ENCODE data around the gene GRB2. TPM values are rescaled to one million over a fixed set of nuclear protein-coding genes. Genes with fewer than 3 reads are reported as not detected.

The GRB2 gene
- total and polyA plus RNA-seq, 10 of the 15 experiments (the other 5 are each of a cell fraction or from before 2014, with no cell fraction given) = 113 to 268 (median 158) TPM

GRCh38 chr17:75340631-75341030 is 64.8 kb downstream of the GRB2 start:
- peaks cover 91% of the 10 kb centered on the region for H3K79me2 ChIP-seq (ENCODE audit: control insufficient read depth, insufficient read depth, low read length)
- ChIA-PET SMC1A (ENCODE audit: uncharacterized antibody, unreplicated experiment) (interaction anchor here (0.6 to 4.7 kb wide), 3 partner anchors 16 to 1969 kb away, joined by 3 to 54 read pairs (median 3); no protein-coding TSS in a partner anchor), CTCF (interaction anchor here (0.8 to 15.4 kb wide), 7 partner anchors 15 to 227 kb away, joined by 3 to 182 read pairs (median 3); no protein-coding TSS in a partner anchor), RAD21 (ENCODE audit: unreplicated experiment) (interaction anchor here (1.4 to 3.6 kb wide), 3 partner anchors 8 to 44 kb away, joined by 6 to 17 read pairs (median 8); no protein-coding TSS in a partner anchor), POLR2A (interaction anchor here (0.5 to 1.4 kb wide), 7 partner anchors 14 to 186 kb away, joined by 3 to 7 read pairs (median 4); no protein-coding TSS in a partner anchor)
- H3K36me3 ChIP-seq (ENCODE audit: control insufficient read depth in 2 of 2, insufficient read depth in 2 of 2, low read length in 1 of 2) = peaks cover 1 to 7% of the 10 kb centered on the region in 2 experiments; a peak in 3 of 4 replicates
- no peaks in the 10 kb centered on the region for H4K20me1 ChIP-seq (ENCODE audit: control insufficient read depth, insufficient read depth)
- H3K9ac ChIP-seq (ENCODE audit: control insufficient read depth, insufficient read depth, low read length) = no peak overlapping the region
- no peak for ATAC-seq
- no peak for FAIRE-seq
- 83% methylated on average over 5 of the region's 5 CpGs for WGBS (ENCODE audit: insufficient coverage, insufficient replicate concordance, low lambda C conversion rate, missing lambda C conversion rate)
- no peak overlapping the region for H2AFZ ChIP-seq (ENCODE audit: control insufficient read depth, low read depth, low read length)
- in situ Hi-C loops (cut with MboI) (no loop called here), intact Hi-C loops (cut with micrococcal nuclease; ENCODE audit: unreplicated experiment) (no loop called here)
- peak overlapping the region; percentile 47; the same call in 1 of the 2 replicates for H3K4me2 ChIP-seq (ENCODE audit: control insufficient read depth, insufficient read depth)
- no peak for DNase-seq (ENCODE audit: low read depth, low spot score)
- no peak overlapping the region for H3K4me3 ChIP-seq
- H3K27me3 ChIP-seq (replicated peaks in 1 of 2; ENCODE audit: control insufficient read depth in 2 of 2, insufficient read depth in 2 of 2, low read length in 1 of 2) = no peaks in the 10 kb centered on the region
- peaks cover 55% of the 10 kb centered on the region for H3K4me1 ChIP-seq (ENCODE audit: control insufficient read depth, insufficient read depth, low read length)
- peak overlapping the region; percentile 10; the same call in 1 of the 2 replicates for H3K27ac ChIP-seq (ENCODE audit: control insufficient read depth, insufficient read depth)
- no peaks in the 10 kb centered on the region for H3K9me3 ChIP-seq (replicated peaks; ENCODE audit: control insufficient read depth, insufficient read depth, low read length)
- TF ChIP-seq PBX3 (IDR thresholded peaks at IDR 0.05; ENCODE audit: insufficient replicate concordance, low read depth, low read length) (no peak), NKRF (conservative IDR thresholded peaks at IDR 0.05) (no peak), BACH1 (IDR thresholded peaks at IDR 0.05; ENCODE audit: borderline replicate concordance) (no peak), SUPT20H (IDR thresholded peaks at IDR 0.05; ENCODE audit: borderline replicate concordance, control insufficient read depth, low read depth, low read length) (no peak), JUNB (IDR thresholded peaks at IDR 0.05) (no peak), IRF4 (IDR thresholded peaks at IDR 0.05; ENCODE audit: low read depth, low read length) (no peak), ZBED1 (IDR thresholded peaks at IDR 0.05; ENCODE audit: borderline replicate concordance) (no peak), SIX5 (IDR thresholded peaks at IDR 0.05; ENCODE audit: low read depth, low read length, severe bottlenecking) (no peak), SPI1 (IDR thresholded peaks at IDR 0.05; ENCODE audit: borderline replicate concordance, insufficient read depth, low read depth, low read length) (no peak), POLR2AphosphoS5 (IDR thresholded peaks at IDR 0.05; ENCODE audit: low read length) (no peak), GATAD2B (conservative IDR thresholded peaks at IDR 0.05; ENCODE audit: low read depth) (no peak), CHD2 (IDR thresholded peaks at IDR 0.05; ENCODE audit: borderline replicate concordance, low read depth, low read length) (no peak), BHLHE40 (IDR thresholded peaks at IDR 0.05; ENCODE audit: borderline replicate concordance in 1 of 2, low read depth in 2 of 2, low read length in 1 of 2) (no peak), CREB1 (IDR thresholded peaks at IDR 0.05; ENCODE audit: low read depth) (no peak), ZNF384 (IDR thresholded peaks at IDR 0.05; ENCODE audit: borderline replicate concordance, low read depth, low read length) (no peak), TCF3 (IDR thresholded peaks at IDR 0.05; ENCODE audit: borderline replicate concordance, insufficient read depth, low read depth, low read length) (no peak), MXI1 (IDR thresholded peaks at IDR 0.05; ENCODE audit: low read depth, low read length) (no peak), ZNF274 (IDR thresholded peaks at IDR 0.05; ENCODE audit: insufficient read depth, insufficient read length) (no peak), USF1 (IDR thresholded peaks at IDR 0.05; ENCODE audit: borderline replicate concordance, extremely low read length, insufficient read depth, low read depth, low read length) (no peak), SREBF1 (IDR thresholded peaks at IDR 0.05; ENCODE audit: low read length) (no peak)
- no TSS peak for BruUV-seq (replicated peaks)

All from GM12878 (cell line).